Right atrium auricular region (tissue), 2 donors: ENCODE measurements around the gene TNKS1BP1. TPM values are rescaled to one million over a fixed set of nuclear protein-coding genes. Genes with fewer than 3 reads are reported as not detected.

ENCODE experiments used
- DNase-seq: peaks from one replicate; pipeline ENCODE4 v3.0.0-alpha.2; 2019; ENCODE audit warnings: low spot score
- H3K27ac ChIP-seq, 2 donors: fragments of 200-600 bp; sonication (generic); 1 replicate in 1 of 2; 2 replicates in 1 of 2; pipeline ENCODE4 v1.5.1; 2016 to 2019
- H3K27me3 ChIP-seq, 2 donors: fragments of 200-600 bp; sonication (generic); one replicate each; pipeline versions ENCODE4 v1.5.1 to v1.6.0; 2017 to 2019
- H3K36me3 ChIP-seq: fragments of 200-600 bp; sonication (generic); one replicate; pipeline ENCODE4 v1.5.1; 2016
- H3K4me1 ChIP-seq, 2 donors: fragments of 200-600 bp; sonication (generic); one replicate each; pipeline versions ENCODE4 v1.5.1 to v1.6.0; 2017 to 2019
- H3K4me3 ChIP-seq, 2 donors: fragments of 200-600 bp; sonication (generic); 1 replicate in 1 of 2; 2 replicates in 1 of 2; pipeline ENCODE4 v1.5.1; 2017 to 2019; ENCODE audit warnings: mild to moderate bottlenecking in 1 of 2, moderate library complexity in 1 of 2
- H3K9me3 ChIP-seq, 2 donors: fragments of 200-600 bp; sonication (generic); one replicate each; pipeline ENCODE4 v1.5.1; 2019
- total RNA-seq, 2 donors: library from RNA; depleted of rRNA; stranded (reverse); fragments of >200 nt; gene quantifications; one replicate each; pipeline ENCODE4 v1.1.0, GENCODE V29; 2016
- TF ChIP-seq, protein P1 (sequence below), 2 donors: fragments of 200-600 bp; sonication (generic); IDR thresholded peaks; one replicate each; pipeline ENCODE4 v1.5.1; 2019; ENCODE audit warnings: antibody characterized with exemption in 2 of 2

Gene TNKS1BP1
- total RNA-seq, 2 donors from 2014 or later = 26.8 to 52.5 TPM

DNA sequence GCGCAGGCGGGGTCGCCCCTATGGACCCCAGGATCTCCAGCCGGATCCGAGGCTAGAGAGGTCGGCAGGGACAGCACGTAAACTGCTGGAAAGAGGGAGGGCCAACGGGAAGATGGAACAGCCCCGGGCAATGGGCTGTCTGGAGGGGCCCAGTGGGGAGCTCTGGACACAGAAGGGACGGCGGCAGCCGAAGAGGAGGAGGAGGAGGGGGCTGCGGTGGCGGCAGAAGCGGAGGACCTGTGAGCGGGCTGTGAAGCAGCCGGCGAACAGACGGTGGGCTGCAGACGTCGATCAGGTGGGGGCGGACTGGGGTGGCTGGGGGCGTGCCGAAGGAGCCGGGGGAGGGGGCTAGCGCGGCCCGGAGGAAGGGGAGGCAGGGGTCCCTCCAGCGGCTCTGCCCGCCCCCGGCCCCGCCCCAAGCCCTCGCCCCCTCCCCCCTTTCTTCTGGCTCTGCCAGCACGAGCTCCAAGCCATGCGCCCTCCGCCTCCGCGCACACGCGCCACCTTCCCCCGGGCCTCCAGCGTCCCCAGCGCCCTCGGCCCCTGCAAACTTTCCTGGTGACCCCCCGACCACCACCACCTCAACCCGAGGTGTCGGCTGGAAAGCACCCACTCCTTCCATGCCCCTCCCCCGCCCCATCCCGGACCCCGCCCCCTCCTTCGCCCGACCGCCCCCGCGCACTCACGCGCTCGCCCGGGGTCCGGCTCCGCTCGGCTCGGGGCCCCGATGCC lies 432 bp downstream of the TNKS1BP1 start:
- peak overlapping the region; percentile 90 to 94 for H3K27ac ChIP-seq
- H3K9me3 ChIP-seq = no peaks in the 10 kb centered on the region
- peak overlapping the region; percentile 62 to 86 for H3K4me3 ChIP-seq
- H3K4me1 ChIP-seq = peaks cover 0 to 57% of the 10 kb centered on the region in 2 donors
- no peak for DNase-seq
- TF ChIP-seq, protein P1, sequence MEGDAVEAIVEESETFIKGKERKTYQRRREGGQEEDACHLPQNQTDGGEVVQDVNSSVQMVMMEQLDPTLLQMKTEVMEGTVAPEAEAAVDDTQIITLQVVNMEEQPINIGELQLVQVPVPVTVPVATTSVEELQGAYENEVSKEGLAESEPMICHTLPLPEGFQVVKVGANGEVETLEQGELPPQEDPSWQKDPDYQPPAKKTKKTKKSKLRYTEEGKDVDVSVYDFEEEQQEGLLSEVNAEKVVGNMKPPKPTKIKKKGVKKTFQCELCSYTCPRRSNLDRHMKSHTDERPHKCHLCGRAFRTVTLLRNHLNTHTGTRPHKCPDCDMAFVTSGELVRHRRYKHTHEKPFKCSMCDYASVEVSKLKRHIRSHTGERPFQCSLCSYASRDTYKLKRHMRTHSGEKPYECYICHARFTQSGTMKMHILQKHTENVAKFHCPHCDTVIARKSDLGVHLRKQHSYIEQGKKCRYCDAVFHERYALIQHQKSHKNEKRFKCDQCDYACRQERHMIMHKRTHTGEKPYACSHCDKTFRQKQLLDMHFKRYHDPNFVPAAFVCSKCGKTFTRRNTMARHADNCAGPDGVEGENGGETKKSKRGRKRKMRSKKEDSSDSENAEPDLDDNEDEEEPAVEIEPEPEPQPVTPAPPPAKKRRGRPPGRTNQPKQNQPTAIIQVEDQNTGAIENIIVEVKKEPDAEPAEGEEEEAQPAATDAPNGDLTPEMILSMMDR (IDR thresholded peaks at IDR 0.05) = no peak
- peaks cover 43% of the 10 kb centered on the region for H3K36me3 ChIP-seq
- no peaks in the 10 kb centered on the region for H3K27me3 ChIP-seq

DNA sequence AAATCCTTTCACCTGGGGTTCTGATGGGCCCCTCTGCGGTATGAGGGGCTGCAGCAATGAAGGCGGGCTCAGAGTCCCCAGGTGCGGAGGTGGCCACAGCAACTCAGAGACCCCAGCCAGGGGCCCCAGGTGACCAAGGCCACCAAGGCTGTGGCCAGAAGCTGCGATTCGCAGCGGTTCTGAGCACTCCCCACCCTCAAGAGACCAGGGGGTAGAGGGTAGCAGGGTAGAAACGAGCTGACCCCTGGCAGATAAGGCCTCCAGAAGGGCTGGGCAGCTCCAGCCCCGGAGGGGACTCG lies 948 bp downstream of the TNKS1BP1 start:
- Histone ChIP-seq H3K4me3 (peak overlapping the region; percentile 62 to 86), H3K27ac (peak overlapping the region; percentile 90 to 94), H3K36me3 (peaks cover 43% of the 10 kb centered on the region), H3K4me1 (peaks cover 0 to 57% of the 10 kb centered on the region in 2 donors), H3K27me3 (no peaks in the 10 kb centered on the region), H3K9me3 (no peaks in the 10 kb centered on the region)
- no peak for DNase-seq
- TF ChIP-seq, protein P1 (IDR thresholded peaks at IDR 0.05) = no peak

DNA sequence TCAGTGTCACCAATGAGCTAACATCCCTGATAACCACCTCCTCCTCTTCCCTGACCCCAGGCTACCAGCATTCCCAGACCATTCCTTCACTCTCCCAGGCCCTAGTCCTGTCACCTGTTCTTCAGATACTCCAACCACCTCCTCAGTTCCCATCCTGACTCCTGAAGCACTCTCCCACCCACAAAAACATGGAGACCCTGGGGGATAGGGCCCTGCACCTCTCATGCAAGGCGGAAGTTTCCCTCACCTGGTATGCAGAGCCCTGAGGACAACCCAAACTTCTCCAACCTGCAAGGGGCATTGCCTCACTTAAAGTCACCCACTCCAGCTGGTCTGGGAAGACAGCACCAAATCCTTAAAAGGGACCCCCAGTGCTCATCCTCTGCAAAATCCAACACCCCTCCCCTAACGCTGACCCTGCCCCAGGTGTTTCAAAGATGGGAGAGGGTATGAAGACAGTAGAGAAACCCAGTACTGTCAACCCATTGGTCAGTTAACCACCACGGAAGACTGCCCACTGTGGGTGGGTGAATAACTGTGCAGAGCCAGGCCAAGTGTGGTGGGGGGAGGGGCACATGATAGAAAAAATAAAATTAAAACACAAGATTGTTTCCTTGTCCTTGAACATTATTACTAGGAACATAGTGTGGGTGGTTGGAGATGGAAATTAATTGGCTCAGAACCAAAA lies 1.4 kb downstream of the TNKS1BP1 start:
- Histone ChIP-seq H3K4me1 (peaks cover 0 to 61% of the 10 kb centered on the region in 2 donors), H3K4me3 (peak overlapping the region; percentile 62 to 86), H3K27me3 (no peaks in the 10 kb centered on the region), H3K36me3 (peaks cover 43% of the 10 kb centered on the region), H3K27ac (peak overlapping the region; percentile 90 to 94), H3K9me3 (no peaks in the 10 kb centered on the region)
- DNase-seq = no peak
- TF ChIP-seq, protein P1 (IDR thresholded peaks at IDR 0.05) = no peak

DNA sequence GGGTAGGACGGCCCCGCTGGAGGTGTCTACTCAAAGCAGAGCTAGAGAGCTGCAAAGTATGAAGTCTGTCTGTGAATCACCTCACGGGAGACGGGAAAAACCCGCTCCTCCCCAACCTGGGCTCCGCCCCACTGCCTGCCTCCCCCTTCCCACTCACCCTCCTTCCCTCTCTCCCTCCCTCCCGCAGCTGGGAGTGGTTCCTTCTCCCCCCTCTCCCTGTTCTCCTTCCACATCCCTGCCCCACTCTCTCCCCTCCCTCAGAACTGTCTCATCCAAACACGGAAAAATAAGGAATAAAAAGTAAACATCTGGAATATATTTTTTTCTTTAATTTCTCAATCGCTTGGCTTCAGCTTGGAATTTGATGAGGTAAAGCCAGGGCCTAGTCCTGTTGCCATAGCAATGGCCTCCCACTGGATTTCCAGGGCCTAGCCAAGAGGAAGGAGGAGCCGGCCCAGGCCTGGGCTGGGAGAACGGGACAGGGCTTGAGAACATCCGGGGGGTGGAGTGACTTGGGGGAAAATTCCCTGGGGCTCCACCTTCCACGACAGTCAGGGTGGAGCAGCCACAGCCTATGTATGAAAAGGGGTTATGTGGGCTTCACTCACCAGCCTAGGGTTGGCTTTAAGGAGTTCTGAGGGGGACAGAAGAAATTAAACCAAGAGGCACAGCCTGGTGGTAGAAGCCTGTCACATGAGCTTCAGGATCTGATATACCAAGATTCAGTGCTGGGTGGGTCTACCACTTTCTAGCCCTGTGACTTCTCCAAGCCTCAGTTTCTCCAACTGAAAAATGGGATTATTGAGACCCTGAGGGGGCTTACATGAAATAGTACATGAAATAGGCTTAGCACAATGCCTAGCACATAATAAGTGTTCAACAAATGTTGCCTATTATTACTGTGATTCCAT lies 2.2 kb downstream of the TNKS1BP1 start:
- Histone ChIP-seq H3K9me3 (no peaks in the 10 kb centered on the region), H3K36me3 (peaks cover 43% of the 10 kb centered on the region), H3K27me3 (no peaks in the 10 kb centered on the region), H3K4me3 (peak overlapping the region; percentile 62 to 86), H3K27ac (peak overlapping the region; percentile 90 to 94), H3K4me1 (peaks cover 0 to 68% of the 10 kb centered on the region in 2 donors)
- DNase-seq = peak; percentile 95
- TF ChIP-seq, protein P1 (IDR thresholded peaks at IDR 0.05) = no peak

DNA sequence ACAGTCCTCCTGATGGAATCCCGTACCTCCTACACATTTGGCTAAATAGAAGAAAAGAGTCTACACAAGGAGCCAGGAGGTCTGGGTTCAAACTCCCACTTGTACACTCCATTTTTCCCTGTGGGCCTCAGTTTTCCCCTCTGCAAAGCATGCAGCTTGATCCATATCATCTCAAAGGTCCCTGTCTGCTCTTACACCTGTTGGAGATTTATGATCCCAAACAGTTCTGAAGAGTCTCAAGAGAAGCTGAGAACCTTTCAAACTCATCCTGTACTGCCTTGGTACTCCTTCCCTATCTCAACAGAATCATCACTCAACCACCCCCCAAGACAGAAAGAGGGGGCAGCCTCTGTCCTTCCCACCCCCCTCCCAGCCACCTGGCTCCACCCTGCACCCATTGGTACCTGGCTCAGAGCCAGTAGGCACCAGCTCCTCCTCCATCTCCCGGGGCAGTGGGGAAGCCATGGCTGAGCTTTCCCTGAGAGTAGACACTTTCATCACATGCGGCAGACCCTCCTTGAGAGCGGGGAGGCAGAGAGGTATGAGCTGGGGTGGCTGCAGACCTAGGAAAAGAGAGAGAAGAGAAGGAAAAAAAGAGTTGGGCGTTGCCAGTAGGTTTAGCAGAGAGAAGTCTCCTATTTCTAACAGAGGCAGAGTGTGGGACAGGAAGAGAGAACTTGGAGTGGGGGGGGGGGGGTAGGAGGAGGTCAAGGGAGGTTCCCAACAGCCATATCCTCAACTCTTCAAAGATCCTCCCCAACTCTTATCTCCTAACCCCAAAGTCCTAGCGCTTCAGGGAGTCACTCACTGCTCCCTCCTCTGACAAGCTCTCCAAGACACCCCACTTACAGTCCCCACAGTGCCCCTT lies 3.1 kb downstream of the TNKS1BP1 start:
- Histone ChIP-seq H3K27ac (peak overlapping the region; percentile 90 to 94), H3K9me3 (no peaks in the 10 kb centered on the region), H3K27me3 (no peaks in the 10 kb centered on the region), H3K36me3 (peaks cover 43% of the 10 kb centered on the region), H3K4me1 (peaks cover 0 to 77% of the 10 kb centered on the region in 2 donors), H3K4me3 (peak overlapping the region; percentile 22 to 86)
- DNase-seq = no peak
- TF ChIP-seq, protein P1 (IDR thresholded peaks at IDR 0.05) = no peak
